SJCRH30 (cell line): ENCODE results near the gene TMEM272. TPM values are rescaled to one million over a fixed set of nuclear protein-coding genes. Genes with fewer than 3 reads are reported as not detected.
A peak's percentile ranks its signal among the peaks of the same experiment; 100 is the strongest.

ENCODE experiments used
- DNase-seq, 2 experiments: peaks; one replicate each; pipeline ENCODE4 v3.0.0-alpha.2; 2015 to 2020
- H3K27ac ChIP-seq: fragments of 250-450 bp; sonication (Bioruptor Pico); 2 replicates; pipeline ENCODE4 v1.5.1; 2020; ENCODE audit warnings: mild to moderate bottlenecking, moderate library complexity
- H3K27me3 ChIP-seq: fragments of 250-450 bp; sonication (Bioruptor Pico); 2 replicates; pipeline ENCODE4 v1.5.1; 2020; ENCODE audit warnings: mild to moderate bottlenecking, moderate library complexity
- H3K36me3 ChIP-seq: fragments of 250-450 bp; sonication (Bioruptor Pico); 2 replicates; pipeline ENCODE4 v1.5.1; 2020; ENCODE audit warnings: mild to moderate bottlenecking, moderate library complexity
- H3K4me1 ChIP-seq: fragments of 250-450 bp; sonication (Bioruptor Pico); 2 replicates; pipeline ENCODE4 v1.5.1; 2020; ENCODE audit warnings: mild to moderate bottlenecking, moderate library complexity
- H3K4me3 ChIP-seq: fragments of 250-450 bp; sonication (Bioruptor Pico); 2 replicates; pipeline ENCODE4 v1.5.1; 2020; ENCODE audit warnings: mild to moderate bottlenecking, moderate library complexity
- H3K9me3 ChIP-seq: fragments of 250-450 bp; sonication (Bioruptor Pico); replicated peaks from 2 replicates; pipeline ENCODE4 v1.5.1; 2020; ENCODE audit warnings: mild to moderate bottlenecking, moderate library complexity
- total RNA-seq: library from RNA; depleted of rRNA; stranded (reverse); fragments of >200 nt; shearing (Covaris generic); gene quantifications from 2 replicates; pipeline ENCODE4 v1.2.3, GENCODE V29; 2014; rRNA removed

TMEM272 gene
- not detected in 2 replicates for total RNA-seq

GRCh38 chr13:51844862-51845573, at the start of gene TMEM272:
Gene TMEM272, minus strand, starts transcription at chr13:51845177. Its CDS starts 6,647 bp downstream, at chr13:51838530.
- peaks cover 3% of the 10 kb centered on the region; the same call in 1 of the 2 replicates for H3K4me1 ChIP-seq
- H3K4me3 ChIP-seq = peak within 1 kb of the TSS; percentile 55
- no peaks in the 10 kb centered on the region for H3K27me3 ChIP-seq
- H3K27ac ChIP-seq = peak within 1 kb of the TSS; percentile 15; the same call in 1 of the 2 replicates
- H3K36me3 ChIP-seq = no peaks in the 10 kb centered on the region
- DNase-seq = peak; percentile 74 to 90
- H3K9me3 ChIP-seq = no peaks in the 10 kb centered on the region

GRCh38 chr13:51894239-51894638, 49.3 kb upstream of the TMEM272 start:
- H3K27ac ChIP-seq = no peak overlapping the region
- H3K4me1 ChIP-seq = no peaks in the 10 kb centered on the region
- peaks cover 6% of the 10 kb centered on the region; the same call in 1 of the 2 replicates for H3K27me3 ChIP-seq
- DNase-seq = peak in 1 of 2 experiments; percentile 41
- no peak overlapping the region for H3K4me3 ChIP-seq
- no peaks in the 10 kb centered on the region for H3K36me3 ChIP-seq
- H3K9me3 ChIP-seq = no peaks in the 10 kb centered on the region

- no peaks in the 10 kb centered on the region for H3K36me3 ChIP-seq
Measured at GRCh38 chr13:51892657-51893056, 47.7 kb upstream of the TMEM272 start.

DNA sequence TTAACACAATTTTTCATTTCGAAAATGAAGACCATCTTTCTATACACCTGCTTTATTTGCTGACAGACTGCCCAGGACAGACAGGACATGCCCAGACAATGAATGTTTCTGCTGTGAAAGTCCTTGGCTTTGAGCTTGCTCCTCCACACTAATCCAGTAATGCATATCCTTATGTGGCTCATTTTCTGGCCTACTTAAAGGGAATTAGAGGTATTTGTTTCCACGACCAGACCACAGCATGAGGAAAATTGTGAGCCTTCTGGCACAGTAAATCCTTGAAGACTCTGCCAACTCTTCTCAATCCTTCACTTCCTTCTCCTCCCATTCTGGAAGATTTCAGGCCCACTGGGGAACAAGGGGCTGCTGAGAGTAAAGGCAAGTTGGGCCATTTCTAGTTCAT, 42.5 kb upstream of the TMEM272 start:
- no peak for DNase-seq
- H3K36me3 ChIP-seq = no peaks in the 10 kb centered on the region
- H3K9me3 ChIP-seq = no peaks in the 10 kb centered on the region
- H3K27ac ChIP-seq = no peak overlapping the region
- no peak overlapping the region for H3K4me3 ChIP-seq
- H3K4me1 ChIP-seq = no peaks in the 10 kb centered on the region
- H3K27me3 ChIP-seq = no peaks in the 10 kb centered on the region

More at GRCh38 chr13:51892657-51893056, 47.7 kb upstream of the TMEM272 start:
- Histone ChIP-seq H3K27ac (no peak overlapping the region), H3K9me3 (no peaks in the 10 kb centered on the region), H3K4me3 (no peak overlapping the region), H3K4me1 (no peaks in the 10 kb centered on the region), H3K27me3 (no peaks in the 10 kb centered on the region)
- no peak for DNase-seq

DNA sequence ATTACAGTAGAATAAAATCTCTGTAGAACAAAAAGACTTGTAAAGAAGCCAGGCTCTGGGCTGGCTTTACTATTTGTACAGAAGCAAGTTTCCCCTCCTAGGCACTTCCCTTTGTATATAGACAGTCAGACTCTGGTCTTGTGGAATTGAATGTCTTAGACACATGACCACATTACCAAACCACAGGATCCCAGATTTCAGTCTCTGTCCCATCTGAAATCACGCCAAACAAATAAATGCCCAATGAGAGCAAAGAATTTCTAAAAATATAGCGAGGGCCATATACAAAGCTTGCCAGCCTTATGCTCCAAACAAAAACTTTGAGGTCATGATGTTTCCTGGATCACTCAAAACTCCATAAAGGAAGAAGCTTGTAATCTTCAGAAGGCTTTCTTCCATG, 40.7 kb upstream of the TMEM272 start:
- no peak overlapping the region for H3K27ac ChIP-seq

DNA sequence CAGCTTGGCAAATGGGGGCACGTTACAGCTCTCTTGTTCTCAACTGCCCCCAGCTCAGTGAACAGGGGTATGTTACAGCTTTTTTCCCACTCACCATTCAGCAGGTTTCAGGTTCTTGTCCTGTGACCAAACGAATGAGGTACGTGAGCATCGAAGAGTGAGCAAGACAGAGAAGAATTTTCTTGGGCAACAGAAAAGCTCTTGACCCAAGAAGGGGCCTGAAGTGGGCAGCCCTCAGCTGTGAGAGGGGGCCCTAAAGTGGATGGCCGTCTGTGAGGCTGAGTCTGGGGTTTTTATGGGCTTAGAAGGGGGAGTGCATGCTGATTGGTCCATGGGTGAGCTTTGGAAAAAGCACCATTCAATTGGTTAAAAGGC, 38.2 kb upstream of the TMEM272 start:
- H3K36me3 ChIP-seq = no peaks in the 10 kb centered on the region
- DNase-seq = no peak
- no peak overlapping the region for H3K27ac ChIP-seq
- H3K4me1 ChIP-seq = no peaks in the 10 kb centered on the region
- no peaks in the 10 kb centered on the region for H3K27me3 ChIP-seq
- H3K4me3 ChIP-seq = no peak overlapping the region
- no peaks in the 10 kb centered on the region for H3K9me3 ChIP-seq

More for the DNA sequence above, 40.7 kb upstream of the TMEM272 start:
- no peak for DNase-seq
- Histone ChIP-seq H3K9me3 (no peaks in the 10 kb centered on the region), H3K4me3 (no peak overlapping the region), H3K27me3 (no peaks in the 10 kb centered on the region), H3K4me1 (no peaks in the 10 kb centered on the region), H3K36me3 (no peaks in the 10 kb centered on the region)

- no peaks in the 10 kb centered on the region for H3K27me3 ChIP-seq
- no peak for DNase-seq
- no peak overlapping the region for H3K4me3 ChIP-seq
- no peak overlapping the region for H3K27ac ChIP-seq
- H3K36me3 ChIP-seq = no peaks in the 10 kb centered on the region
- H3K9me3 ChIP-seq = no peaks in the 10 kb centered on the region
- no peaks in the 10 kb centered on the region for H3K4me1 ChIP-seq
Measured at GRCh38 chr13:51882570-51883225, 37.7 kb upstream of the TMEM272 start.

DNA sequence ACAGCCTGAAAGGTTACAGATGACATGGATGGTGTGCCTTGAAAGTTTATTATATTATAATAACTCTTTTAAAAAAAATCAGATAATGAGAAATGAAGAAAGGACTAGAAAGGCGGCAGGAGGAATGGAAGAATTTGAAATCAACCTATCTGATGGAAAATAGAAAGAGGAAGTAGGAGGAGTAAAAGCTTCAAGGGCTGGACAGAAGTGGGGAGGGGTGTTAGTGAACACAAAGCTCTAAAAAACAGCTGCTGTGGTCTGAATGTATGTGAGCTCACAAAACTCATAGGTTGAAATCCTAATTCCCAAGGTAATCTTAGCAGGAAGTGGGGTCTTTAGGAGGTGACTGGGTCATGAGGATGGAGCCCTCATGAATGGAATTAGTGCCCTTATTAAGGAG, 36.3 kb upstream of the TMEM272 start:
- no peaks in the 10 kb centered on the region for H3K27me3 ChIP-seq
- no peak overlapping the region for H3K4me3 ChIP-seq
- no peaks in the 10 kb centered on the region for H3K9me3 ChIP-seq
- H3K27ac ChIP-seq = no peak overlapping the region
- no peak for DNase-seq
- no peaks in the 10 kb centered on the region for H3K4me1 ChIP-seq
- H3K36me3 ChIP-seq = no peaks in the 10 kb centered on the region

GRCh38 chr13:51879133-51879532, 34.2 kb upstream of the TMEM272 start:
- Histone ChIP-seq H3K4me1 (no peaks in the 10 kb centered on the region), H3K36me3 (no peaks in the 10 kb centered on the region), H3K9me3 (no peaks in the 10 kb centered on the region), H3K27me3 (no peaks in the 10 kb centered on the region), H3K4me3 (no peak overlapping the region), H3K27ac (no peak overlapping the region)
- DNase-seq = no peak

- no peaks in the 10 kb centered on the region for H3K27me3 ChIP-seq
- no peak overlapping the region for H3K4me3 ChIP-seq
- H3K27ac ChIP-seq = no peak overlapping the region
- no peaks in the 10 kb centered on the region for H3K9me3 ChIP-seq
- DNase-seq = no peak
- H3K4me1 ChIP-seq = no peaks in the 10 kb centered on the region
- H3K36me3 ChIP-seq = no peaks in the 10 kb centered on the region
Measured at GRCh38 chr13:51874651-51875050, 29.7 kb upstream of the TMEM272 start.

DNA sequence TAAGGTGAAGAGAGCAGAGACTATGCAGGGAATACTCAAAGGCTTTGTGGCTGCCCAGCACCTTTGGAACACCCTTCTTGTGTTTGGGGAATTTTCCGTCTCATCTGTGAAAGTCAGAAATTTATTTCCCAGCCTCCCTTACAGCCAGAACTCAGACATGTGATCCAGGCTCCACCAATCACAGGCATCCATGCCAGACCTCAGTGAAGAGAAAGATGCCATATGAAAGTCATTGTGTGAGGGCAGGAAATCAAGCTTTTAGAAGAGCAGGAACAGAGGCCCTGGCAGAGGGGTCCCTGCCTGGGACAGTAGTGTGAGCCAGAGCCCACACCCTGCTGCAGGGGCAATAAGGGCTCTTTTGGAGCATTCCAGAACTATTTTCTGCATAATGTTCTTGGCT, 28.9 kb upstream of the TMEM272 start:
- Histone ChIP-seq H3K4me1 (no peaks in the 10 kb centered on the region), H3K36me3 (no peaks in the 10 kb centered on the region), H3K27me3 (no peaks in the 10 kb centered on the region), H3K9me3 (no peaks in the 10 kb centered on the region), H3K4me3 (no peak overlapping the region), H3K27ac (no peak overlapping the region)
- DNase-seq = no peak

GRCh38 chr13:51873117-51873798, 28.3 kb upstream of the TMEM272 start:
- H3K9me3 ChIP-seq = no peaks in the 10 kb centered on the region
- H3K27me3 ChIP-seq = no peaks in the 10 kb centered on the region
- DNase-seq = no peak
- H3K4me1 ChIP-seq = no peaks in the 10 kb centered on the region
- no peaks in the 10 kb centered on the region for H3K36me3 ChIP-seq
- no peak overlapping the region for H3K4me3 ChIP-seq
- no peak overlapping the region for H3K27ac ChIP-seq

DNA sequence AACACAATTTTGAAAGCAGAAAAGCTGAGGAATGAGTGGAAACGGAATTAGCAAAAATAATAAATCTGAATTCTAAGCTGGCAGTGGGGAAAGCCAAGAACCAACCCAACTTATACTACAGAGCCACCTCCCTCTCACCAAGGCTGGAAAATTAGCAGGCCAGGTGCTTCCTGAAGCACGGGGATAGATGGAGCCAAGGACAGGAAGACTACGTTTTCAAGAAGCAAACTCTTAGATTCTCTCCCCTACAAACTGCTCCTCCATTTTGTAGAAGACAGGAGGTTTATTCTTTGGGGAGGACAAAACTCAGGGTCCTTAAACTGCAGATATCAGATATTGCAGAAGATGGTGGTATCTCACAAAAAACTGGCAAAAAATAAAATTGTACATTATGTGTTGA, 25.6 kb upstream of the TMEM272 start:
- H3K4me3 ChIP-seq = no peak overlapping the region
- no peak for DNase-seq
- no peaks in the 10 kb centered on the region for H3K4me1 ChIP-seq
- H3K36me3 ChIP-seq = no peaks in the 10 kb centered on the region
- H3K9me3 ChIP-seq = no peaks in the 10 kb centered on the region
- no peak overlapping the region for H3K27ac ChIP-seq
- H3K27me3 ChIP-seq = no peaks in the 10 kb centered on the region

- Histone ChIP-seq H3K4me3 (no peak overlapping the region), H3K27me3 (no peaks in the 10 kb centered on the region)
Measured at GRCh38 chr13:51869916-51870315, 24.9 kb upstream of the TMEM272 start.

DNA sequence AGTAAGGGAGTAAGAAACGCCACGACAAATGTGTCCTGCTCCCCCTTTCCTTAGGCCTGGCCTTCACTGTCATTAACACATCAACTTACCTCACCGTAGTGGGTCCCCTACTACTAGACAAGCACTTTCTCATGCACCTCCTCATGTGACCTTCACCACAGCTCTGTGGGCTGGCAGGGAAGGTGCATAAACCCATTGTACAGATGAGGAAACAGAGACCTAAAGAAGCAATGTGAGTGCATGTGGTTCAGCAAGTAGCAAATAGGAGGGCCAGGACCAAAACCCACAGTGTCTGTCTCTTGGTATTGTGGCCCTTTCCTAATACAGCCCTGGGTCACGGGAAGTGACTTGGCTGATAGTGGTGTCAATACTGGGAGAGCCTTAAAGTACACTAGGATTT, 22.1 kb upstream of the TMEM272 start:
- no peak for DNase-seq
- H3K27me3 ChIP-seq = no peaks in the 10 kb centered on the region

More at GRCh38 chr13:51869916-51870315, 24.9 kb upstream of the TMEM272 start:
- no peak for DNase-seq
- Histone ChIP-seq H3K9me3 (no peaks in the 10 kb centered on the region), H3K36me3 (no peaks in the 10 kb centered on the region), H3K4me1 (no peaks in the 10 kb centered on the region), H3K27ac (no peak overlapping the region)

More for the DNA sequence above, 22.1 kb upstream of the TMEM272 start:
- H3K9me3 ChIP-seq = no peaks in the 10 kb centered on the region
- H3K4me1 ChIP-seq = no peaks in the 10 kb centered on the region
- H3K4me3 ChIP-seq = no peak overlapping the region
- no peaks in the 10 kb centered on the region for H3K36me3 ChIP-seq
- no peak overlapping the region for H3K27ac ChIP-seq
